Body of pancreas (tissue), 4 donors: ENCODE measurements around the gene DNAH8. TPM values are rescaled to one million over a fixed set of nuclear protein-coding genes. Genes with fewer than 3 reads are reported as not detected.
A peak's percentile ranks its signal among the peaks of the same experiment; 100 is the strongest.

Experiments used
- ATAC-seq: fragments of 150-250 bp; one replicate; pipeline ENCODE4 v1.9.1; 2016
- DNase-seq, 4 donors: peaks; one replicate each; pipeline ENCODE4 v3.0.0-alpha.2; 2019
- H3K27ac ChIP-seq, 4 donors: fragments of 200-600 bp; sonication (generic); 1 replicate in 3 of 4; 2 replicates in 1 of 4; pipeline versions ENCODE4 v1.5.1 to v1.6.1; 2016 to 2019; ENCODE audit warnings: mild to moderate bottlenecking in 1 of 4, mixed read lengths in 1 of 4, moderate library complexity in 1 of 4
- H3K27me3 ChIP-seq, 2 donors: fragments of 200-600 bp; sonication (generic); one replicate each; pipeline ENCODE4 v1.6.0; 2016; ENCODE audit warnings: mild to moderate bottlenecking in 1 of 2
- H3K36me3 ChIP-seq, 2 donors: fragments of 200-600 bp; sonication (generic); replicated peaks in 1 of 2; 2 replicates each; pipeline ENCODE4 v1.5.1; 2016; ENCODE audit warnings: low read depth in 2 of 2; ENCODE audit not compliant: insufficient read depth in 1 of 2
- H3K4me1 ChIP-seq: fragments of 200-600 bp; sonication (generic); one replicate; pipeline ENCODE4 v1.6.0; 2016
- H3K4me3 ChIP-seq, 2 donors: fragments of 200-600 bp; sonication (generic); 1 replicate in 1 of 2; 2 replicates in 1 of 2; pipeline ENCODE4 v1.5.1; 2016 to 2019
- H3K9me3 ChIP-seq, 3 donors: fragments of 200-600 bp; sonication (generic); 1 replicate in 2 of 3; 2 replicates in 1 of 3; pipeline ENCODE4 v1.5.1; 2016
- CTCF ChIP-seq, 7 experiments: fragments of 450-650 bp in 4 of 7; fragments of 200-600 bp in 3 of 7; sonication (generic) in 3 of 7; IDR thresholded peaks; one replicate each; pipeline ENCODE4 v1.5.1; 2016 to 2019; ENCODE audit warnings: antibody characterized with exemption in 7 of 7
- POLR2A ChIP-seq, 3 donors: fragments of 450-650 bp; IDR thresholded peaks; one replicate each; pipeline ENCODE4 v1.6.1; 2016; ENCODE audit warnings: antibody characterized with exemption in 3 of 3, mild to moderate bottlenecking in 2 of 3
- WGBS, 2 donors: methylation state at CpG; one replicate each; pipeline ENCODE4 v1.1.5; 2017; 5-methylcytosine and 5-hydroxymethylcytosine counted together
- intact Hi-C: fragments of 100-400 bp; cut with DNase I; formaldehyde crosslinking; loops from one replicate; pipeline ENCODE4 v1.15.1; 2023
- total RNA-seq, 2 donors: library from RNA; depleted of rRNA; stranded (reverse); fragments of >200 nt; gene quantifications; one replicate each; pipeline ENCODE4 v1.1.0, GENCODE V29; 2016

The DNAH8 gene
- total RNA-seq, 2 donors from 2014 or later, result not detected

GRCh38 chr6:39053016-39053624 is 338.0 kb downstream of the DNAH8 start:
- H3K27me3 ChIP-seq, result no peaks in the 10 kb centered on the region
- no peaks in the 10 kb centered on the region for H3K9me3 ChIP-seq
- no peak for TF ChIP-seq CTCF (IDR thresholded peaks at IDR 0.05)
- TF ChIP-seq POLR2A (IDR thresholded peaks at IDR 0.05), result no peak
- H3K36me3 ChIP-seq, result no peaks in the 10 kb centered on the region
- H3K4me1 ChIP-seq, result peaks cover 69% of the 10 kb centered on the region
- DNase-seq, result no peak
- 93 to 97% methylated on average over 4 of the region's 4 CpGs for WGBS, 2 donors
- H3K4me3 ChIP-seq, result no peak overlapping the region
- H3K27ac ChIP-seq, result peak overlapping the region; percentile 74 to 89 (median 84)
- intact Hi-C loops, result no loop called here
- no peak for ATAC-seq

- no peak for TF ChIP-seq POLR2A (IDR thresholded peaks at IDR 0.05)
- TF ChIP-seq CTCF (IDR thresholded peaks at IDR 0.05), result no peak
- DNase-seq (no peak), ATAC-seq (no peak)
- H3K4me1 ChIP-seq, result peaks cover 60% of the 10 kb centered on the region
- intact Hi-C loops, result no loop called here
- no peak overlapping the region for H3K4me3 ChIP-seq
- no peaks in the 10 kb centered on the region for H3K27me3 ChIP-seq
- peak overlapping the region; percentile 74 to 89 (median 84) for H3K27ac ChIP-seq
- no peaks in the 10 kb centered on the region for H3K36me3 ChIP-seq
- no peaks in the 10 kb centered on the region for H3K9me3 ChIP-seq
- 52 to 59% methylated on average over 8 to 9 of the region's 9 CpGs for WGBS, 2 donors
These were observed 338.9 kb downstream of the DNAH8 start for GRCh38 chr6:39053854-39054576.

GRCh38 chr6:39054577-39055142 is 339.5 kb downstream of the DNAH8 start:
- Histone ChIP-seq H3K27me3 (no peaks in the 10 kb centered on the region), H3K4me3 (no peak overlapping the region)
- ATAC-seq, result peak; percentile 84

GRCh38 chr6:39055661-39056060 is 340.6 kb downstream of the DNAH8 start:
- no peak for ATAC-seq
- Histone ChIP-seq H3K9me3 (no peaks in the 10 kb centered on the region), H3K27ac (peak overlapping the region in 1 of 4 donors; percentile 89), H3K4me1 (peaks cover 44% of the 10 kb centered on the region), H3K27me3 (no peaks in the 10 kb centered on the region), H3K36me3 (peaks cover 0 to 3% of the 10 kb centered on the region in 2 donors), H3K4me3 (no peak overlapping the region)
- WGBS, 2 donors, result 89 to 90% methylated on average over 7 of the region's 7 CpGs
- intact Hi-C loops, result no loop called here
- TF ChIP-seq POLR2A (IDR thresholded peaks at IDR 0.05), result no peak
- TF ChIP-seq CTCF (IDR thresholded peaks at IDR 0.05), result no peak
- no peak for DNase-seq

More at GRCh38 chr6:39054577-39055142, 339.5 kb downstream of the DNAH8 start:
- intact Hi-C loops, result no loop called here
- H3K4me1 ChIP-seq, result peaks cover 54% of the 10 kb centered on the region
- H3K36me3 ChIP-seq, result peaks cover 0 to 3% of the 10 kb centered on the region in 2 donors
- H3K9me3 ChIP-seq, result no peaks in the 10 kb centered on the region
- peak overlapping the region; percentile 74 to 89 (median 84) for H3K27ac ChIP-seq
- peak; percentile 81 to 90 (median 89) for DNase-seq
- WGBS, 2 donors, result 26 to 40% methylated on average over 9 of the region's 9 CpGs
- TF ChIP-seq POLR2A (IDR thresholded peaks at IDR 0.05) (no peak), CTCF (IDR thresholded peaks at IDR 0.05) (peak in 2 of 7 experiments; percentile 6 to 12)
